ENCODE measurements around the gene TAAR6.
"Not testable (repeated sequence)": the region's sequence is repeated elsewhere in the genome, so short reads cannot be mapped to it uniquely, and the experiment has no call there.

The TAAR6 gene

GRCh38 chr6:132590362-132590761 is 20.2 kb downstream of the TAAR6 start:
- no peak for DNase-seq

- no peak for DNase-seq
Measured at GRCh38 chr6:132592855-132593254, 22.7 kb downstream of the TAAR6 start.

DNA sequence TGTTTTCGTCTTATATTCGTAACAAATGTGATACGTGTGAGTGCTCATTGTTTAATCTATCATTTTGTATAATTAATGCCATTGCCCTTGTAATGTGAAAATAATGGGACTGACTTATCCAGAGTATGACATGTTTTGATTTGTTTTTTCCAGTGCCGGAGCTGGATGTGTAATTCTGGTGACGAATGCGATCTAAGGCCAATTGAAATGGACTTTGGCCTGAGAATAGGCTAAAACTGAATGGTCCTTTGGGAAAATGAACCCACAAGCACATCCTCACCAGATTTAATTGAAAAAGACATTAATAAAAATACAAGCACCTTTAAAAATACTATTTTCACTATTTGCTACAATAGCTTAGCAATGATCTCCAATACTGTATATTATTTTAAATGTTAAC is 26.1 kb downstream of the TAAR6 start:
- DNase-seq, result no peak

DNA sequence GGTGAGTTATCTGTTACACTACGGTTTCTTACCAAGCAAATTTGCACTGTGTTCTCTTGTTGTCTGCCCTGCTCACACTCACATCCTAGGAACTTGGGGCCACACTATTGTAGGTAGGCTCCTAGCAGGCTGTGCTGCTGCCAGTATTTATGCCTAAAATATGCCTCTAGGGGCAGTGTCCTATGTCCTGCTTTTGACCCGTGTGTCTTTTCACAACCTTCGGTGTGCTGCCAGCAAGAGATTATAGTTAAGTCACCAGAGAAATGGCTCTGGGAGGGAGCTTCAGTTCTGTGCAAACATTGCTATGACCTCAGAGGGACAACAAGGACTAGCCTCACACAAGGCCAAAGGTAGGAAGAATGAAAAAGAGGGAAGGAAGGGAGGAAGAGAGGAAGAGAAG is 28.4 kb downstream of the TAAR6 start:
- DNase-seq, result no peak

GRCh38 chr6:132600900-132601299 is 30.8 kb downstream of the TAAR6 start:
- not testable (repeated sequence) for DNase-seq

DNA sequence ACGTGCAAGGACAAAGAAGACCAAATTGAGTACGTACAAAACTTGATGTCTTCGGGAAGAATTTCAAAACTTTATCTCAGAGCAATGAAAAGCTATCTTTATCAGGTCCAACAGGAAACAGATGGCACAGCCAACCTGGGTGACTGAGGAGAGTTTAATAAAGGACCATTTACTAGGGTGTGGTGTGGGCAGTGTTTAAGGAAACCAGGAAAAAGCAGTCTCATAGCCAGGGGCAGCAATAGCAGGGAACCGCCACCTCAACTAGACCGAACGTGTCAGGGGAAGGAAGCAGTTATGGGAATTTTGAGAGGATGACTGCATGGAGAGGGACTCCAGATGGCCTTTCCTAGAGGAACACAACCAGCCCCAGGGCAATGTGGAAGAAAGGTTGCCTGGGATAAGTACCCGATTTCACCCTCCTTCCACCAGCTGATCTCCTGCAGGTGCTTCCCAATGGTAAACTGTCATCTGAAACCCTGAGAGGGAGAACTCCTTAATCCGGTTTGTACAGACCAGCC is 34.6 kb downstream of the TAAR6 start:
- DNase-seq, result no peak

GRCh38 chr6:132607544-132608233 is 37.6 kb downstream of the TAAR6 start:
- no peak for DNase-seq

DNA sequence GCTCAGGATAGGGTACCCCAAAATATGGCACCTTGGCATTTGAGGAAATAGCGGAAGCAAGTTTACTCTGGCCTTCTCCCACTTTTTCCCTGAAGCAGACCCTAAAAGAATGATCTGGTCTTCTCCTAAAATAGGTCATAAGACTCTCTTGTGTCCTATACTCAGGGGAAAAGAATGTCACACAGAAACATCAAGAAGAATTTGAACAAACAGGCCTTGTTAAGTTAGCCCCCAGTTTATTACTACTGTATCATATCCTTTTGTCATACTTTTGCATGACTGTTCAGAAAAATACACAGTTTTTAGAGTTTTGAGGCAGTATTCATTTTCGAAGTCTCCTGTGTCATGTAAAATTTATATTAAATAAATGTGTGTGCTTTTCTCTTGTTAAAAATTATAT is 41.5 kb downstream of the TAAR6 start:
- DNase-seq, result no peak

- no peak for DNase-seq
Measured at GRCh38 chr6:132612449-132613108, 42.5 kb downstream of the TAAR6 start.

DNA sequence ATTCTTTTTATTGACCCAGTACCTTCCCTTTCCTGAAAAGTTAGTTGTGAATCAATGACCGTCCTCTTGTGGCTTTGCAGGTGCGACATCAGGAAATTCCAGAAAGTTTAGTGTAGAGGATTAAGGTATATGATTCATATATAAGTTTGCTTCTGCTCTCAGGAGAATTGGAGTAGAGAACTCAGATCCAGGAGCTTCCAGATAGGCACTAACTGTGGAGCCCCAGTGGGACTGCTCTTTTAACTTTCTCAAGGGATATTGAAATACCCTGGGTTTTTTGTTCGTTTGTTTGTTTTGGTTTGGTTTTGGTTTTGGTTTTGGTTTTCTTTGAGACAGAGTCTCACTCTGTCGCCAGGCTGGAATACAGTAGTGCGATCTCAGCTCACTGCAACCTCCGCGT is 44.4 kb downstream of the TAAR6 start:
- DNase-seq, result no peak

- no peak for DNase-seq
Measured at GRCh38 chr6:132616677-132617076, 46.6 kb downstream of the TAAR6 start.

Measured in NCI-H1436 (cell line).